GM12878 (cell line): ENCODE results near the gene VBP1. TPM values are rescaled to one million over a fixed set of nuclear protein-coding genes. Genes with fewer than 3 reads are reported as not detected.

Source experiments
- ATAC-seq: fragments of 200-7000 bp; cut with Tn5 transposase; 3 replicates; pipeline ENCODE4 v1.9.1; 2020; ENCODE audit warnings: mild to moderate bottlenecking, moderate library complexity
- BruUV-seq: library from RNA; stranded (reverse); fragments of 400-500 nt; replicated peaks from 2 replicates; lab custom pipeline; 2021; lab: Mats Ljungman, UMichigan
- CTCF ChIA-PET: fragments of 300-600 bp; sonication (Branson Sonifier 250); formaldehyde crosslinking; extraction: SDS; loops from one replicate; lab custom pipeline; 2021; ENCODE audit warnings: inconsistent platforms; lab: Yijun Ruan, JAX
- POLR2A ChIA-PET: fragments of 350-600 bp; formaldehyde crosslinking; extraction: SDS; loops from one replicate; lab custom pipeline; 2021; ENCODE audit warnings: inconsistent platforms; lab: Charles Lee
- RAD21 ChIA-PET: fragments of 300-600 bp; sonication (Branson Sonifier 250); formaldehyde crosslinking; loops from one replicate; lab custom pipeline; 2023; ENCODE audit warnings: antibody characterized with exemption; ENCODE audit not compliant: unreplicated experiment; lab: Charles Lee
- SMC1A ChIA-PET: fragments of 300-600 bp; sonication (Branson Sonifier 250); formaldehyde crosslinking; loops from one replicate; lab custom pipeline; 2023; ENCODE audit not compliant: unreplicated experiment, uncharacterized antibody; lab: Charles Lee
- DNase-seq: peaks from one replicate; pipeline ENCODE4 v3.0.0-alpha.2; 2011; ENCODE audit warnings: low read depth, low spot score
- FAIRE-seq: peaks from 3 replicates; lab custom pipeline; 2011; peaks lifted over from hg19 to GRCh38; lab: Jason Lieb, UNC
- H2AFZ ChIP-seq: 2 replicates; pipeline ENCODE4 v1.6.0; 2011; ENCODE audit warnings: low read depth, low read length, control low read depth; ENCODE audit not compliant: control insufficient read depth
- H3K27ac ChIP-seq: 2 replicates; pipeline ENCODE4 v1.5.1; 2011; ENCODE audit warnings: control low read depth; ENCODE audit not compliant: control insufficient read depth, insufficient read depth
- H3K27me3 ChIP-seq, 2 experiments: replicated peaks in 1 of 2; 2 replicates each; pipeline versions ENCODE4 v1.6.0 to v1.6.1; 2011; ENCODE audit warnings: low read length in 1 of 2; ENCODE audit not compliant: control insufficient read depth in 2 of 2, insufficient read depth in 2 of 2
- H3K36me3 ChIP-seq, 2 experiments: 2 replicates each; pipeline ENCODE4 v1.5.1; 2011; ENCODE audit warnings: low read length in 1 of 2; ENCODE audit not compliant: control insufficient read depth in 2 of 2, insufficient read depth in 2 of 2
- H3K4me1 ChIP-seq: 2 replicates; pipeline ENCODE4 v1.6.1; 2011; ENCODE audit warnings: mild to moderate bottlenecking, low read length, moderate library complexity, mixed read lengths; ENCODE audit not compliant: control insufficient read depth, insufficient read depth
- H3K4me2 ChIP-seq: 2 replicates; pipeline ENCODE4 v1.6.0; 2011; ENCODE audit warnings: control low read depth; ENCODE audit not compliant: control insufficient read depth, insufficient read depth
- H3K4me3 ChIP-seq: fragments of 200-600 bp; sonication (generic); 2 replicates; pipeline ENCODE4 v1.5.1; 2016
- H3K79me2 ChIP-seq: 2 replicates; pipeline ENCODE4 v1.6.0; 2011; ENCODE audit warnings: low read length; ENCODE audit not compliant: control insufficient read depth, insufficient read depth
- H3K9ac ChIP-seq: 2 replicates; pipeline ENCODE4 v1.8.0; 2011; ENCODE audit warnings: low read length, control low read depth, mixed read lengths; ENCODE audit not compliant: control insufficient read depth, insufficient read depth
- H3K9me3 ChIP-seq: replicated peaks from 3 replicates; pipeline ENCODE4 v1.5.1; 2011; ENCODE audit warnings: mild to moderate bottlenecking, low read length; ENCODE audit not compliant: control insufficient read depth, insufficient read depth
- H4K20me1 ChIP-seq: 2 replicates; pipeline ENCODE4 v1.6.0; 2011; ENCODE audit not compliant: control insufficient read depth, insufficient read depth
- EED ChIP-seq: sonication (generic); IDR thresholded peaks from 2 replicates; pipeline ENCODE4 v1.6.1; 2016; ENCODE audit warnings: antibody characterized with exemption, low read depth
- IKZF1 ChIP-seq: fragments of 450-650 bp; conservative IDR thresholded peaks from 2 replicates; pipeline ENCODE4 v1.6.1; 2017; ENCODE audit warnings: antibody characterized with exemption, mild to moderate bottlenecking
- KLF5 ChIP-seq: fragments of 450-650 bp; IDR thresholded peaks from 2 replicates; pipeline ENCODE4 v1.6.1; 2014; ENCODE audit warnings: mild to moderate bottlenecking; ENCODE audit not compliant: partially characterized antibody
- WRNIP1 ChIP-seq: IDR thresholded peaks from 2 replicates; pipeline ENCODE4 v1.6.1; 2011; ENCODE audit warnings: low read depth, low read length, improper control_type of control experiment, borderline replicate concordance
- WGBS: methylation state at CpG from one replicate; pipeline ENCODE4 v1.1.6; 2016; ENCODE audit warnings: low lambda C conversion rate; ENCODE audit not compliant: insufficient replicate concordance, insufficient coverage; ENCODE audit errors: missing lambda C conversion rate; 5-methylcytosine and 5-hydroxymethylcytosine counted together
- in situ Hi-C: fragments of 300-500 bp; cut with MboI; formaldehyde crosslinking; loops from 9 replicates; pipeline ENCODE4 v1.14.3; 2018; ENCODE audit warnings: mixed read lengths
- intact Hi-C: fragments of 100-400 bp; cut with micrococcal nuclease; formaldehyde crosslinking; loops from one replicate; pipeline ENCODE4 v1.14.2; 2022; ENCODE audit not compliant: unreplicated experiment
- polyA plus RNA-seq, 11 experiments: library from polyadenylated mRNA; depleted of rRNA in 4 of 11; unstranded in 6 of 11; stranded (reverse) in 5 of 11; fragments of >200 nt; fragmentation: Nextera tagmentation in 4 of 11; fragmentation: Illumina TruSeq in 1 of 11; extraction: Ambion mirVana in 4 of 11; extraction: Trizol in 1 of 11; gene quantifications; 1 replicate in 1 of 11; 2 replicates in 10 of 11; pipeline versions ENCODE4 v1.2.1 to v1.2.3, GENCODE V29; 2011 to 2016; ENCODE audit warnings: inconsistent platforms in 2 of 11, missing spikeins in 2 of 11, low read depth in 1 of 11
- total RNA-seq, 4 experiments: library from RNA; depleted of rRNA in 3 of 4; stranded (reverse); fragments of >200 nt in 3 of 4; fragmentation: Illumina TruSeq in 1 of 4; extraction: Trizol in 1 of 4; gene quantifications; 2 replicates each; pipeline versions ENCODE4 v1.2.1 to v1.2.3, GENCODE V29; 2013 to 2021

Gene VBP1
- total and polyA plus RNA-seq, 10 of the 15 experiments (the other 5 are each of a cell fraction or from before 2014, with no cell fraction given): 56.4 to 182 (median 102) TPM

- no peaks in the 10 kb centered on the region for H4K20me1 ChIP-seq
- TF ChIP-seq WRNIP1 (0 out of 2 replicates have a peak, but pooled peaks have one; percentile 48), EED (0 out of 2 replicates have a peak, but pooled peaks have one; percentile 21), KLF5 (no peak), IKZF1 (peak; percentile 4; the same call in 1 of the 2 replicates)
- TF ChIP-seq, all 136 proteins: peak for 3
- ChIA-PET POLR2A (interaction anchor here (0.6 to 2.1 kb wide), 5 partner anchors 9 to 395 kb away, joined by 3 to 11 read pairs (median 3); no protein-coding TSS in a partner anchor), SMC1A (interaction anchor here (0.6 to 2.0 kb wide), 5 partner anchors 10 to 76 kb away, joined by 3 to 10 read pairs (median 5); no protein-coding TSS in a partner anchor), CTCF (interaction anchor here (0.7 to 1.7 kb wide), 5 partner anchors 9 to 426 kb away, joined by 3 to 6 read pairs (median 3); no protein-coding TSS in a partner anchor), RAD21 (interaction anchor here (1.1 to 2.8 kb wide), 6 partner anchors 14 to 147 kb away, joined by 3 to 16 read pairs (median 6); partner anchors contain the start of gene RAB39B)
- peaks cover 28% of the 10 kb centered on the region for H3K79me2 ChIP-seq
- H3K27me3 ChIP-seq: no peaks in the 10 kb centered on the region
- peak overlapping the region; percentile 67 for H3K4me3 ChIP-seq
- H3K9ac ChIP-seq: peak overlapping the region; percentile 81
- peak overlapping the region; percentile 84; the same call in 1 of the 2 replicates for H3K4me2 ChIP-seq
- intact Hi-C loops: loop anchor here (1.0 to 10.0 kb wide), 3 partner anchors 47 to 232 kb away; partner anchors contain the start of genes BRCC3, CMC4, MTCP1 and RAB39B
- in situ Hi-C loops: loop anchor here (5.0 kb wide), 1 partner anchor 50 kb away; no protein-coding TSS in a partner anchor
- H3K4me1 ChIP-seq: no peaks in the 10 kb centered on the region
- ATAC-seq (peak; percentile 27), DNase-seq (peak; percentile 3), FAIRE-seq (no peak)
- no peaks in the 10 kb centered on the region for H3K36me3 ChIP-seq
- BruUV-seq: no TSS peak
- WGBS: 22% methylated on average over 11 of the region's 11 CpGs
- H3K27ac ChIP-seq: peak overlapping the region; percentile 79
- no peaks in the 10 kb centered on the region; the same call in 1 of the 3 replicates for H3K9me3 ChIP-seq
- no peak overlapping the region for H2AFZ ChIP-seq
Observed at GRCh38 chrX:155216940-155217440, 730 bp downstream of the VBP1 start.
